GM12878 (cell line): ENCODE measurements around the gene ZFPM1. TPM values are rescaled to one million over a fixed set of nuclear protein-coding genes. Genes with fewer than 3 reads are reported as not detected.

Experiments
- ATAC-seq: fragments of 200-7000 bp; cut with Tn5 transposase; 3 replicates; pipeline ENCODE4 v1.9.1; 2020; ENCODE audit warnings: mild to moderate bottlenecking, moderate library complexity
- BruUV-seq: library from RNA; stranded (reverse); fragments of 400-500 nt; replicated peaks from 2 replicates; lab custom pipeline; 2021; lab: Mats Ljungman, UMichigan
- CTCF ChIA-PET: fragments of 300-600 bp; sonication (Branson Sonifier 250); formaldehyde crosslinking; extraction: SDS; loops from one replicate; lab custom pipeline; 2021; ENCODE audit warnings: inconsistent platforms; lab: Yijun Ruan, JAX
- POLR2A ChIA-PET: fragments of 350-600 bp; formaldehyde crosslinking; extraction: SDS; loops from one replicate; lab custom pipeline; 2021; ENCODE audit warnings: inconsistent platforms; lab: Charles Lee
- RAD21 ChIA-PET: fragments of 300-600 bp; sonication (Branson Sonifier 250); formaldehyde crosslinking; loops from one replicate; lab custom pipeline; 2023; ENCODE audit warnings: antibody characterized with exemption; ENCODE audit not compliant: unreplicated experiment; lab: Charles Lee
- SMC1A ChIA-PET: fragments of 300-600 bp; sonication (Branson Sonifier 250); formaldehyde crosslinking; loops from one replicate; lab custom pipeline; 2023; ENCODE audit not compliant: unreplicated experiment, uncharacterized antibody; lab: Charles Lee
- DNase-seq: peaks from one replicate; pipeline ENCODE4 v3.0.0-alpha.2; 2011; ENCODE audit warnings: low read depth, low spot score
- FAIRE-seq: peaks from 3 replicates; lab custom pipeline; 2011; peaks lifted over from hg19 to GRCh38; lab: Jason Lieb, UNC
- H2AFZ ChIP-seq: 2 replicates; pipeline ENCODE4 v1.6.0; 2011; ENCODE audit warnings: low read depth, low read length, control low read depth; ENCODE audit not compliant: control insufficient read depth
- H3K27ac ChIP-seq: 2 replicates; pipeline ENCODE4 v1.5.1; 2011; ENCODE audit warnings: control low read depth; ENCODE audit not compliant: control insufficient read depth, insufficient read depth
- H3K27me3 ChIP-seq, 2 experiments: replicated peaks in 1 of 2; 2 replicates each; pipeline versions ENCODE4 v1.6.0 to v1.6.1; 2011; ENCODE audit warnings: low read length in 1 of 2; ENCODE audit not compliant: control insufficient read depth in 2 of 2, insufficient read depth in 2 of 2
- H3K36me3 ChIP-seq, 2 experiments: 2 replicates each; pipeline ENCODE4 v1.5.1; 2011; ENCODE audit warnings: low read length in 1 of 2; ENCODE audit not compliant: control insufficient read depth in 2 of 2, insufficient read depth in 2 of 2
- H3K4me1 ChIP-seq: 2 replicates; pipeline ENCODE4 v1.6.1; 2011; ENCODE audit warnings: mild to moderate bottlenecking, low read length, moderate library complexity, mixed read lengths; ENCODE audit not compliant: control insufficient read depth, insufficient read depth
- H3K4me2 ChIP-seq: 2 replicates; pipeline ENCODE4 v1.6.0; 2011; ENCODE audit warnings: control low read depth; ENCODE audit not compliant: control insufficient read depth, insufficient read depth
- H3K4me3 ChIP-seq: fragments of 200-600 bp; sonication (generic); 2 replicates; pipeline ENCODE4 v1.5.1; 2016
- H3K79me2 ChIP-seq: 2 replicates; pipeline ENCODE4 v1.6.0; 2011; ENCODE audit warnings: low read length; ENCODE audit not compliant: control insufficient read depth, insufficient read depth
- H3K9ac ChIP-seq: 2 replicates; pipeline ENCODE4 v1.8.0; 2011; ENCODE audit warnings: low read length, control low read depth, mixed read lengths; ENCODE audit not compliant: control insufficient read depth, insufficient read depth
- H3K9me3 ChIP-seq: replicated peaks from 3 replicates; pipeline ENCODE4 v1.5.1; 2011; ENCODE audit warnings: mild to moderate bottlenecking, low read length; ENCODE audit not compliant: control insufficient read depth, insufficient read depth
- H4K20me1 ChIP-seq: 2 replicates; pipeline ENCODE4 v1.6.0; 2011; ENCODE audit not compliant: control insufficient read depth, insufficient read depth
- CREB1 ChIP-seq: IDR thresholded peaks from 2 replicates; pipeline ENCODE4 v1.6.1; 2012; ENCODE audit warnings: low read depth, mild to moderate bottlenecking, inconsistent platforms
- HSF1 ChIP-seq: fragments of 150-350 bp; IDR thresholded peaks from 2 replicates; pipeline ENCODE4 v1.6.1; 2014; ENCODE audit warnings: mild to moderate bottlenecking, low read depth, low read length
- NBN ChIP-seq: fragments of 450-650 bp; IDR thresholded peaks from 2 replicates; pipeline ENCODE4 v1.6.1; 2016
- PAX8 ChIP-seq: fragments of 450-650 bp; IDR thresholded peaks from 2 replicates; pipeline ENCODE4 v1.6.1; 2017; ENCODE audit warnings: mild to moderate bottlenecking, moderate library complexity
- SMC3 ChIP-seq: IDR thresholded peaks from 2 replicates; pipeline ENCODE4 v1.6.1; 2011; ENCODE audit warnings: low read length, improper control_type of control experiment, borderline replicate concordance
- USF2 ChIP-seq: IDR thresholded peaks from 2 replicates; pipeline ENCODE4 v1.6.1; 2011; ENCODE audit warnings: low read depth, low read length, improper control_type of control experiment, borderline replicate concordance
- WGBS: methylation state at CpG from one replicate; pipeline ENCODE4 v1.1.6; 2016; ENCODE audit warnings: low lambda C conversion rate; ENCODE audit not compliant: insufficient replicate concordance, insufficient coverage; ENCODE audit errors: missing lambda C conversion rate; 5-methylcytosine and 5-hydroxymethylcytosine counted together
- in situ Hi-C: fragments of 300-500 bp; cut with MboI; formaldehyde crosslinking; loops from 9 replicates; pipeline ENCODE4 v1.14.3; 2018; ENCODE audit warnings: mixed read lengths
- intact Hi-C: fragments of 100-400 bp; cut with micrococcal nuclease; formaldehyde crosslinking; loops from one replicate; pipeline ENCODE4 v1.14.2; 2022; ENCODE audit not compliant: unreplicated experiment
- polyA plus RNA-seq, 11 experiments: library from polyadenylated mRNA; depleted of rRNA in 4 of 11; unstranded in 6 of 11; stranded (reverse) in 5 of 11; fragments of >200 nt; fragmentation: Nextera tagmentation in 4 of 11; fragmentation: Illumina TruSeq in 1 of 11; extraction: Ambion mirVana in 4 of 11; extraction: Trizol in 1 of 11; gene quantifications; 1 replicate in 1 of 11; 2 replicates in 10 of 11; pipeline versions ENCODE4 v1.2.1 to v1.2.3, GENCODE V29; 2011 to 2016; ENCODE audit warnings: inconsistent platforms in 2 of 11, missing spikeins in 2 of 11, low read depth in 1 of 11
- total RNA-seq, 4 experiments: library from RNA; depleted of rRNA in 3 of 4; stranded (reverse); fragments of >200 nt in 3 of 4; fragmentation: Illumina TruSeq in 1 of 4; extraction: Trizol in 1 of 4; gene quantifications; 2 replicates each; pipeline versions ENCODE4 v1.2.1 to v1.2.3, GENCODE V29; 2013 to 2021

The ZFPM1 gene
- total and polyA plus RNA-seq, 10 of the 15 experiments (the other 5 are each of a cell fraction or from before 2014, with no cell fraction given) = 0.02 to 5.1 (median 0.30) TPM

DNA sequence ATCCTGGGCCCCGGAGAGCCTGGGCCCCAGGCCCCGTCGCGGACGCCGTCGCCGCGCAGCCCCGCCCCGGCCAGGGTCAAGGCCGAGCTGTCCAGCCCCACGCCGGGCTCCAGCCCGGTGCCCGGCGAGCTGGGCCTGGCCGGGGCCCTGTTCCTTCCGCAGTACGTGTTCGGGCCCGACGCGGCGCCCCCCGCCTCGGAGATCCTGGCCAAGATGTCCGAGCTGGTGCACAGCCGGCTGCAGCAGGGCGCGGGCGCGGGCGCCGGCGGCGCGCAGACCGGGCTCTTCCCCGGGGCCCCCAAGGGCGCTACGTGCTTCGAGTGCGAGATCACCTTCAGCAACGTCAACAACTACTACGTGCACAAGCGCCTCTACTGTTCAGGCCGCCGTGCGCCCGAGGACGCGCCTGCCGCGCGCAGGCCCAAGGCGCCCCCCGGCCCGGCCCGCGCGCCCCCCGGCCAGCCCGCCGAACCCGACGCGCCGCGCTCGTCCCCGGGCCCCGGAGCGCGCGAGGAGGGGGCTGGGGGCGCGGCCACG, 80.4 kb downstream of the ZFPM1 start:
- no TSS peak for BruUV-seq
- ChIA-PET POLR2A (no interaction called here), RAD21 (no interaction called here), CTCF (no interaction called here), SMC1A (no interaction called here)
- FAIRE-seq (no peak), DNase-seq (no peak), ATAC-seq (no peak)
- Histone ChIP-seq H4K20me1 (no peaks in the 10 kb centered on the region), H3K79me2 (peaks cover 4% of the 10 kb centered on the region; the same call in 1 of the 2 replicates), H3K4me1 (peaks cover 5% of the 10 kb centered on the region), H3K4me2 (no peak overlapping the region), H2AFZ (no peak overlapping the region), H3K9ac (no peak overlapping the region), H3K36me3 (no peaks in the 10 kb centered on the region), H3K27me3 (no peaks in the 10 kb centered on the region), H3K27ac (no peak overlapping the region), H3K4me3 (no peak overlapping the region), H3K9me3 (no peaks in the 10 kb centered on the region)
- TF ChIP-seq USF2 = no peak
- no peak for TF ChIP-seq PAX8
- no peak for TF ChIP-seq SMC3
- TF ChIP-seq CREB1 = no peak
- no peak for TF ChIP-seq NBN
- no peak for TF ChIP-seq HSF1
- intact Hi-C loops = no loop called here
- 80% methylated on average over 22 of the region's 79 CpGs for WGBS
- in situ Hi-C loops = loop anchor here (5.0 kb wide), 1 partner anchor 76 kb away; no protein-coding TSS in a partner anchor
